Measurements from ENCODE around the gene BCDIN3D. TPM values are rescaled to one million over a fixed set of nuclear protein-coding genes. Genes with fewer than 3 reads are reported as not detected.

BCDIN3D gene
- total RNA-seq, 1 experiment from 2014 or later, result 1.6 TPM

DNA sequence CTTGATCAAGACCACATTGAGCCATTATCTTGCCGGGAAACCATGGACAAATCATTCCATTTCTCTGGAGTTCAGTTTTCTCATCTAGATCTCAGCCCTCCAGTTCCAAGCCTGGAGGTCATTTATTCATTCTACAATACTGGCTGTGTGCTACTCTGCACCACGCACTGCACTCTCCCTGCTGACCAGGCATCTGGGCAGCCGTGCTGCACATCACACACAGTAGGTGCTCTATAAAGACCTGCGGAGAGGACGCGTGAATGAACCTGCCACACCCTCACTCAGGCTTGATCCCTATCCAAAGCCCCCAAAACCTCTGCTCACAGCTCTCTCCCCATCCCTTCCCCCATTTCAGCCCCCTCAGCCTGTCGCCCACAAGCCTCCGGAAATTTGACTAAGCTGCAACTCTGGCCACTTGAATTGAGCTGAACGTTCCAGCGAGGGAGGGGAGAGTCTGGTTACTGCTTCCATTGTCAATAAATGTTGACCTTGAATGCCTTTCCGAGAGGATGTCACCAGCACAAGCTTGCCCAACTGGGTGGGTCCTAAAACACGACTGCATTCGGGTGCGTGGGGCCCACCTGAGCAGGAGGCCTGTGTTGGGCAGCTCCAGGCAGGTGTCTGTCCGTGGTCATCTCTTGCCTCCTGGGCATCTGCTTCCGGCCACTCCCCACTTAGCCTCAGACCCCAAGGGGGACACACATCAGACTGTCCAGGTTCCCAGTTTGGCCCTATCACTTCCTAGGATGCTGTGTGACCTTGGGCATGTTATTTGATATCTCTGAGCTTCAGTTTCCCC is 43.0 kb upstream of the BCDIN3D start:
- CTCF ChIA-PET, result interaction anchor here (0.6 to 3.7 kb wide), 9 partner anchors 19 to 338 kb away, joined by 3 to 16 read pairs (median 3); no protein-coding TSS in a partner anchor
- POLR2A ChIA-PET, result interaction anchor here (0.6 kb wide), 1 partner anchor 117 kb away, joined by 3 read pairs; no protein-coding TSS in a partner anchor
- no peaks in the 10 kb centered on the region for H3K9me3 Mint-ChIP-seq
- no peak overlapping the region for H3K4me3 Mint-ChIP-seq
- H3K36me3 Mint-ChIP-seq, result no peaks in the 10 kb centered on the region
- DNase-seq (ENCODE audit: low spot score), result no peak
- no peaks in the 10 kb centered on the region for H3K27me3 Mint-ChIP-seq (ENCODE audit: low read depth)
- peaks cover 43% of the 10 kb centered on the region for H3K4me1 Mint-ChIP-seq
- H3K27ac Mint-ChIP-seq, result no peak overlapping the region
- TF ChIP-seq, protein P1, sequence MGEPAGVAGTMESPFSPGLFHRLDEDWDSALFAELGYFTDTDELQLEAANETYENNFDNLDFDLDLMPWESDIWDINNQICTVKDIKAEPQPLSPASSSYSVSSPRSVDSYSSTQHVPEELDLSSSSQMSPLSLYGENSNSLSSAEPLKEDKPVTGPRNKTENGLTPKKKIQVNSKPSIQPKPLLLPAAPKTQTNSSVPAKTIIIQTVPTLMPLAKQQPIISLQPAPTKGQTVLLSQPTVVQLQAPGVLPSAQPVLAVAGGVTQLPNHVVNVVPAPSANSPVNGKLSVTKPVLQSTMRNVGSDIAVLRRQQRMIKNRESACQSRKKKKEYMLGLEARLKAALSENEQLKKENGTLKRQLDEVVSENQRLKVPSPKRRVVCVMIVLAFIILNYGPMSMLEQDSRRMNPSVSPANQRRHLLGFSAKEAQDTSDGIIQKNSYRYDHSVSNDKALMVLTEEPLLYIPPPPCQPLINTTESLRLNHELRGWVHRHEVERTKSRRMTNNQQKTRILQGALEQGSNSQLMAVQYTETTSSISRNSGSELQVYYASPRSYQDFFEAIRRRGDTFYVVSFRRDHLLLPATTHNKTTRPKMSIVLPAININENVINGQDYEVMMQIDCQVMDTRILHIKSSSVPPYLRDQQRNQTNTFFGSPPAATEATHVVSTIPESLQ (CRISPR knock-in tag; IDR thresholded peaks at IDR 0.05), result no peak
- TF ChIP-seq HMGA2 (CRISPR knock-in tag; IDR thresholded peaks at IDR 0.05) (no peak), SMAD3 (CRISPR knock-in tag; IDR thresholded peaks at IDR 0.05; ENCODE audit: borderline replicate concordance) (no peak), KAT7 (CRISPR knock-in tag; IDR thresholded peaks at IDR 0.05; ENCODE audit: borderline replicate concordance) (no peak), TEAD4 (CRISPR knock-in tag; IDR thresholded peaks at IDR 0.05) (no peak), CBFB (CRISPR knock-in tag; IDR thresholded peaks at IDR 0.05; ENCODE audit: low read depth) (no peak), ZNF219 (CRISPR knock-in tag; IDR thresholded peaks at IDR 0.05; ENCODE audit: borderline replicate concordance) (no peak), SP1 (CRISPR knock-in tag; conservative IDR thresholded peaks at IDR 0.05) (no peak), ZNF138 (CRISPR knock-in tag; conservative IDR thresholded peaks at IDR 0.05) (no peak), ETV6 (CRISPR knock-in tag; IDR thresholded peaks at IDR 0.05) (no peak), NFYB (CRISPR knock-in tag; conservative IDR thresholded peaks at IDR 0.05; ENCODE audit: low read depth) (no peak)
- TF ChIP-seq, protein P2, sequence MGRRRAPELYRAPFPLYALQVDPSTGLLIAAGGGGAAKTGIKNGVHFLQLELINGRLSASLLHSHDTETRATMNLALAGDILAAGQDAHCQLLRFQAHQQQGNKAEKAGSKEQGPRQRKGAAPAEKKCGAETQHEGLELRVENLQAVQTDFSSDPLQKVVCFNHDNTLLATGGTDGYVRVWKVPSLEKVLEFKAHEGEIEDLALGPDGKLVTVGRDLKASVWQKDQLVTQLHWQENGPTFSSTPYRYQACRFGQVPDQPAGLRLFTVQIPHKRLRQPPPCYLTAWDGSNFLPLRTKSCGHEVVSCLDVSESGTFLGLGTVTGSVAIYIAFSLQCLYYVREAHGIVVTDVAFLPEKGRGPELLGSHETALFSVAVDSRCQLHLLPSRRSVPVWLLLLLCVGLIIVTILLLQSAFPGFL (CRISPR knock-in tag; IDR thresholded peaks at IDR 0.05; ENCODE audit: borderline replicate concordance), result no peak
- TF ChIP-seq, protein P3, sequence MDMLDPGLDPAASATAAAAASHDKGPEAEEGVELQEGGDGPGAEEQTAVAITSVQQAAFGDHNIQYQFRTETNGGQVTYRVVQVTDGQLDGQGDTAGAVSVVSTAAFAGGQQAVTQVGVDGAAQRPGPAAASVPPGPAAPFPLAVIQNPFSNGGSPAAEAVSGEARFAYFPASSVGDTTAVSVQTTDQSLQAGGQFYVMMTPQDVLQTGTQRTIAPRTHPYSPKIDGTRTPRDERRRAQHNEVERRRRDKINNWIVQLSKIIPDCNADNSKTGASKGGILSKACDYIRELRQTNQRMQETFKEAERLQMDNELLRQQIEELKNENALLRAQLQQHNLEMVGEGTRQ (CRISPR knock-in tag; IDR thresholded peaks at IDR 0.05), result no peak
- TF ChIP-seq, protein P4, sequence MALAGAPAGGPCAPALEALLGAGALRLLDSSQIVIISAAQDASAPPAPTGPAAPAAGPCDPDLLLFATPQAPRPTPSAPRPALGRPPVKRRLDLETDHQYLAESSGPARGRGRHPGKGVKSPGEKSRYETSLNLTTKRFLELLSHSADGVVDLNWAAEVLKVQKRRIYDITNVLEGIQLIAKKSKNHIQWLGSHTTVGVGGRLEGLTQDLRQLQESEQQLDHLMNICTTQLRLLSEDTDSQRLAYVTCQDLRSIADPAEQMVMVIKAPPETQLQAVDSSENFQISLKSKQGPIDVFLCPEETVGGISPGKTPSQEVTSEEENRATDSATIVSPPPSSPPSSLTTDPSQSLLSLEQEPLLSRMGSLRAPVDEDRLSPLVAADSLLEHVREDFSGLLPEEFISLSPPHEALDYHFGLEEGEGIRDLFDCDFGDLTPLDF (CRISPR knock-in tag; IDR thresholded peaks at IDR 0.05), result no peak
- TF ChIP-seq, protein P5, sequence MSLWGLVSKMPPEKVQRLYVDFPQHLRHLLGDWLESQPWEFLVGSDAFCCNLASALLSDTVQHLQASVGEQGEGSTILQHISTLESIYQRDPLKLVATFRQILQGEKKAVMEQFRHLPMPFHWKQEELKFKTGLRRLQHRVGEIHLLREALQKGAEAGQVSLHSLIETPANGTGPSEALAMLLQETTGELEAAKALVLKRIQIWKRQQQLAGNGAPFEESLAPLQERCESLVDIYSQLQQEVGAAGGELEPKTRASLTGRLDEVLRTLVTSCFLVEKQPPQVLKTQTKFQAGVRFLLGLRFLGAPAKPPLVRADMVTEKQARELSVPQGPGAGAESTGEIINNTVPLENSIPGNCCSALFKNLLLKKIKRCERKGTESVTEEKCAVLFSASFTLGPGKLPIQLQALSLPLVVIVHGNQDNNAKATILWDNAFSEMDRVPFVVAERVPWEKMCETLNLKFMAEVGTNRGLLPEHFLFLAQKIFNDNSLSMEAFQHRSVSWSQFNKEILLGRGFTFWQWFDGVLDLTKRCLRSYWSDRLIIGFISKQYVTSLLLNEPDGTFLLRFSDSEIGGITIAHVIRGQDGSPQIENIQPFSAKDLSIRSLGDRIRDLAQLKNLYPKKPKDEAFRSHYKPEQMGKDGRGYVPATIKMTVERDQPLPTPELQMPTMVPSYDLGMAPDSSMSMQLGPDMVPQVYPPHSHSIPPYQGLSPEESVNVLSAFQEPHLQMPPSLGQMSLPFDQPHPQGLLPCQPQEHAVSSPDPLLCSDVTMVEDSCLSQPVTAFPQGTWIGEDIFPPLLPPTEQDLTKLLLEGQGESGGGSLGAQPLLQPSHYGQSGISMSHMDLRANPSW (CRISPR knock-in tag; conservative IDR thresholded peaks at IDR 0.05; ENCODE audit: low read depth), result no peak
- TF ChIP-seq, protein P6, sequence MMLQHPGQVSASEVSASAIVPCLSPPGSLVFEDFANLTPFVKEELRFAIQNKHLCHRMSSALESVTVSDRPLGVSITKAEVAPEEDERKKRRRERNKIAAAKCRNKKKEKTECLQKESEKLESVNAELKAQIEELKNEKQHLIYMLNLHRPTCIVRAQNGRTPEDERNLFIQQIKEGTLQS (CRISPR knock-in tag; conservative IDR thresholded peaks at IDR 0.05), result no peak
- TF ChIP-seq, protein P7, sequence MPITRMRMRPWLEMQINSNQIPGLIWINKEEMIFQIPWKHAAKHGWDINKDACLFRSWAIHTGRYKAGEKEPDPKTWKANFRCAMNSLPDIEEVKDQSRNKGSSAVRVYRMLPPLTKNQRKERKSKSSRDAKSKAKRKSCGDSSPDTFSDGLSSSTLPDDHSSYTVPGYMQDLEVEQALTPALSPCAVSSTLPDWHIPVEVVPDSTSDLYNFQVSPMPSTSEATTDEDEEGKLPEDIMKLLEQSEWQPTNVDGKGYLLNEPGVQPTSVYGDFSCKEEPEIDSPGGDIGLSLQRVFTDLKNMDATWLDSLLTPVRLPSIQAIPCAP (CRISPR knock-in tag; IDR thresholded peaks at IDR 0.05), result no peak
- no peak for ATAC-seq

All from WTC11 (cell line).